Caco-2 (cell line): Measurements from ENCODE around the gene SLC3A2. TPM values are rescaled to one million over a fixed set of nuclear protein-coding genes. Genes with fewer than 3 reads are reported as not detected.

Source experiments
- BruUV-seq: library from RNA; stranded (reverse); fragments of 400-500 nt; replicated peaks from 2 replicates; lab custom pipeline; 2021; lab: Mats Ljungman, UMichigan
- CTCF ChIA-PET: fragments of 300-600 bp; sonication (Branson Sonifier 250); formaldehyde crosslinking; loops from one replicate; lab custom pipeline; 2022; ENCODE audit warnings: antibody characterized with exemption; lab: Charles Lee
- POLR2A ChIA-PET: fragments of 300-600 bp; sonication (Branson Sonifier 250); formaldehyde crosslinking; loops from one replicate; lab custom pipeline; 2022; ENCODE audit warnings: antibody characterized with exemption; lab: Charles Lee
- DNase-seq, 2 experiments: peaks; one replicate each; pipeline versions ENCODE4 v3.0.0 to v3.0.0-alpha.2; 2020 to 2022
- H3K27me3 ChIP-seq: replicated peaks from 2 replicates; pipeline ENCODE4 v1.6.0; 2011; ENCODE audit warnings: low read length; ENCODE audit not compliant: control insufficient read depth, insufficient read depth
- H3K36me3 ChIP-seq: 2 replicates; pipeline ENCODE4 v1.5.1; 2011; ENCODE audit warnings: low read length; ENCODE audit not compliant: control insufficient read depth, insufficient read depth
- H3K4me1 ChIP-seq: fragments of 250-450 bp; sonication (Bioruptor Pico); 2 replicates; pipeline ENCODE4 v1.5.1; 2020; ENCODE audit warnings: mild to moderate bottlenecking
- H3K4me3 ChIP-seq: 2 replicates; pipeline ENCODE4 v1.5.1; 2011; ENCODE audit warnings: low read depth, mild to moderate bottlenecking, control low read depth, low read length
- H3K9me3 ChIP-seq: fragments of 250-450 bp; sonication (Bioruptor Pico); 2 replicates; pipeline ENCODE4 v1.5.1; 2020; ENCODE audit warnings: mild to moderate bottlenecking, moderate library complexity
- H3K27ac Mint-ChIP-seq: one replicate; pipeline ENCODE4 v1.8.0; 2022; ENCODE audit warnings: mixed read lengths; ENCODE audit not compliant: unreplicated experiment
- H3K27me3 Mint-ChIP-seq: one replicate; pipeline ENCODE4 v1.8.0; 2022; ENCODE audit warnings: mixed read lengths; ENCODE audit not compliant: insufficient read depth, unreplicated experiment
- H3K36me3 Mint-ChIP-seq: one replicate; pipeline ENCODE4 v1.8.0; 2022; ENCODE audit warnings: mild to moderate bottlenecking, mixed read lengths; ENCODE audit not compliant: insufficient read depth, unreplicated experiment
- H3K4me1 Mint-ChIP-seq: one replicate; pipeline ENCODE4 v1.8.0; 2022; ENCODE audit warnings: low read depth, mixed read lengths; ENCODE audit not compliant: unreplicated experiment
- H3K4me3 Mint-ChIP-seq: one replicate; pipeline ENCODE4 v1.8.0; 2022; ENCODE audit warnings: mild to moderate bottlenecking, moderate library complexity, mixed read lengths; ENCODE audit not compliant: unreplicated experiment
- H3K9me3 Mint-ChIP-seq: one replicate; pipeline ENCODE4 v1.8.0; 2022; ENCODE audit warnings: mixed read lengths; ENCODE audit not compliant: unreplicated experiment
- intact Hi-C: fragments of 100-400 bp; cut with micrococcal nuclease; formaldehyde crosslinking; loops from one replicate; pipeline ENCODE4 v1.10.0; 2022; ENCODE audit not compliant: unreplicated experiment
- total RNA-seq: library from RNA; stranded (reverse); gene quantifications from 2 replicates; pipeline ENCODE4 v1.2.3, GENCODE V29; 2022
- TF ChIP-seq, protein P1 (sequence below), 2 experiments: fragments of 200-600 bp in 1 of 2; IDR thresholded peaks; 1 replicate in 1 of 2; 2 replicates in 1 of 2; pipeline versions ENCODE4 v1.5.1 to v1.8.0; 2011 to 2022; ENCODE audit warnings: antibody characterized with exemption in 1 of 2, control low read depth in 1 of 2, inconsistent platforms in 1 of 2, low read depth in 1 of 2, low read length in 1 of 2, mild to moderate bottlenecking in 1 of 2, moderate library complexity in 1 of 2; ENCODE audit not compliant: insufficient read depth in 1 of 2, severe bottlenecking in 1 of 2, unreplicated experiment in 1 of 2

The SLC3A2 gene
- total RNA-seq, 1 experiment from 2014 or later, result 879 TPM

DNA sequence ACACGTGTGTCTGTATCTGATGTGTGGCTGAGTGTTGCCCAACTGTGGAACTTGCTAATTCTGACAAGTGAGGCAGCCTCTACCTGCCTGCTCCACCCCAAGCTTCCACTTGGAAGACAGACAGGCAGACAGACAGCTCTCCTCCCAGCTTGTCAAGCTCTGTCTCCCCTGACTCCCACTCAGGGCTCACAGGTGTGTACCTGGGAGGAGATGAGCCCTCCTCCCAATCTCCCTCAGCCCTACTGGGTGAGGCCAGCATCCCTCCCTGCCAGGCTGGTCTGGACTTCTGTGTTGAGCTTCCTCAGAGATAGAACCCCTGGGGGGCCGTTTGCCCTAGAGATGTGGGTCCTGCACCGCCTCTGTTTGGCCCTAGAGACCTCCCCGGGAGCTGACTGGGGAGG lies 41.5 kb downstream of the SLC3A2 start:
- Mint-ChIP-seq H3K27me3 (no peaks in the 10 kb centered on the region), H3K4me1 (peaks cover 11% of the 10 kb centered on the region), H3K27ac (no peak overlapping the region), H3K4me3 (no peak overlapping the region), H3K9me3 (no peaks in the 10 kb centered on the region), H3K36me3 (no peaks in the 10 kb centered on the region)
- DNase-seq, result no peak
- Histone ChIP-seq H3K4me3 (no peak overlapping the region), H3K4me1 (peaks cover 17% of the 10 kb centered on the region), H3K36me3 (no peaks in the 10 kb centered on the region; the same call in 1 of the 2 replicates), H3K9me3 (no peaks in the 10 kb centered on the region), H3K27me3 (no peaks in the 10 kb centered on the region)
- CTCF ChIA-PET, result interaction anchor here (0.6 kb wide), 1 partner anchor 99 kb away, joined by 3 read pairs; no protein-coding TSS in a partner anchor
- intact Hi-C loops, result no loop called here
- TF ChIP-seq, protein P1, sequence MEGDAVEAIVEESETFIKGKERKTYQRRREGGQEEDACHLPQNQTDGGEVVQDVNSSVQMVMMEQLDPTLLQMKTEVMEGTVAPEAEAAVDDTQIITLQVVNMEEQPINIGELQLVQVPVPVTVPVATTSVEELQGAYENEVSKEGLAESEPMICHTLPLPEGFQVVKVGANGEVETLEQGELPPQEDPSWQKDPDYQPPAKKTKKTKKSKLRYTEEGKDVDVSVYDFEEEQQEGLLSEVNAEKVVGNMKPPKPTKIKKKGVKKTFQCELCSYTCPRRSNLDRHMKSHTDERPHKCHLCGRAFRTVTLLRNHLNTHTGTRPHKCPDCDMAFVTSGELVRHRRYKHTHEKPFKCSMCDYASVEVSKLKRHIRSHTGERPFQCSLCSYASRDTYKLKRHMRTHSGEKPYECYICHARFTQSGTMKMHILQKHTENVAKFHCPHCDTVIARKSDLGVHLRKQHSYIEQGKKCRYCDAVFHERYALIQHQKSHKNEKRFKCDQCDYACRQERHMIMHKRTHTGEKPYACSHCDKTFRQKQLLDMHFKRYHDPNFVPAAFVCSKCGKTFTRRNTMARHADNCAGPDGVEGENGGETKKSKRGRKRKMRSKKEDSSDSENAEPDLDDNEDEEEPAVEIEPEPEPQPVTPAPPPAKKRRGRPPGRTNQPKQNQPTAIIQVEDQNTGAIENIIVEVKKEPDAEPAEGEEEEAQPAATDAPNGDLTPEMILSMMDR (IDR thresholded peaks at IDR 0.05; ENCODE audit: insufficient read depth in 1 of 2, low read depth in 1 of 2, low read length in 1 of 2, severe bottlenecking in 1 of 2, unreplicated experiment in 1 of 2), result no peak
- POLR2A ChIA-PET, result no interaction called here
- no TSS peak for BruUV-seq

DNA sequence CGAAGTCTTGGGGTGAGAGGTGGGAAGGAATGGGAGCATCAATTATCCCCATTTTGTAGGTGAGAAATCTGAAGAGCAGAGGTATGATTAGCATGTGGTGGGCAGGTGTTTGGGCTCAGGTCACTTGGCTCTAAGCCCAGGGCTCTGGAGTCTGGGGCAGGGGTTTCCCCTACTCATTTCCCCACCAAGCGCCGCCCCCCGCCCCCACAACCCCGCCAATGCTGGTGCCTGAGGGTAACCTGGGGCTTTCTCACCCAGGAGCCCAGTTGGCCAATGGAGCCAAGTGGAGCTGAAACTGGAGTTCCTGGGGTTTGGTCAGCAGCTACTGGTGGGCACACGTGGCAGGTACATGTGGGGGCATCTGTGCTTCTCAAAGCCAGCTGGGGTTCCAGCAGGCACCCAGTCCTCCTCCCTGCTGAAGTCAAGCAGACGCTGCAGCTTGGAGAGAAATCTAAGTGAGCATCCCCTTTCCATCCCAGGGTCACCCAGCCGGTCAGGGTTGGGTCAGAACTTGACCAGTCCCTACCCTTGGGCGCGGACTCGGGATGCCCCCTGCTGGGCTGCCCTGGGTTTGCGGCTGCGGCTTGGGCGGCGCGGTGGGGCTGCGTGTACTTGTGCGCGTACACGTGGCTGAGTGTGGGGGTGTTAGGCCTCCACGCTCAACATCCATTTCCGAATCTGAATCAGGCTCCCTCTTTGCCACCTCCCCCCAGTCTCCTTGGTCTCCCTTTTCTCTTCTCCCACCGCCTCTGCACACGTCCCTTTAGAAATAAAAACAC lies 42.1 kb downstream of the SLC3A2 start:
- ChIA-PET CTCF (no interaction called here), POLR2A (no interaction called here)
- H3K36me3 Mint-ChIP-seq, result no peaks in the 10 kb centered on the region
- no peaks in the 10 kb centered on the region for H3K27me3 ChIP-seq
- H3K9me3 Mint-ChIP-seq, result no peaks in the 10 kb centered on the region
- peaks cover 17% of the 10 kb centered on the region for H3K4me1 ChIP-seq
- DNase-seq, result no peak
- peaks cover 15% of the 10 kb centered on the region for H3K4me1 Mint-ChIP-seq
- TF ChIP-seq, protein P1 (IDR thresholded peaks at IDR 0.05; ENCODE audit: insufficient read depth in 1 of 2, low read depth in 1 of 2, low read length in 1 of 2, severe bottlenecking in 1 of 2, unreplicated experiment in 1 of 2), result peak in 1 of 2 experiments; percentile 14
- H3K36me3 ChIP-seq, result no peaks in the 10 kb centered on the region; the same call in 1 of the 2 replicates
- intact Hi-C loops, result no loop called here
- no peak overlapping the region for H3K4me3 ChIP-seq
- H3K9me3 ChIP-seq, result no peaks in the 10 kb centered on the region
- no TSS peak for BruUV-seq
- H3K27ac Mint-ChIP-seq, result no peak overlapping the region
- H3K27me3 Mint-ChIP-seq, result no peaks in the 10 kb centered on the region
- no peak overlapping the region for H3K4me3 Mint-ChIP-seq

DNA sequence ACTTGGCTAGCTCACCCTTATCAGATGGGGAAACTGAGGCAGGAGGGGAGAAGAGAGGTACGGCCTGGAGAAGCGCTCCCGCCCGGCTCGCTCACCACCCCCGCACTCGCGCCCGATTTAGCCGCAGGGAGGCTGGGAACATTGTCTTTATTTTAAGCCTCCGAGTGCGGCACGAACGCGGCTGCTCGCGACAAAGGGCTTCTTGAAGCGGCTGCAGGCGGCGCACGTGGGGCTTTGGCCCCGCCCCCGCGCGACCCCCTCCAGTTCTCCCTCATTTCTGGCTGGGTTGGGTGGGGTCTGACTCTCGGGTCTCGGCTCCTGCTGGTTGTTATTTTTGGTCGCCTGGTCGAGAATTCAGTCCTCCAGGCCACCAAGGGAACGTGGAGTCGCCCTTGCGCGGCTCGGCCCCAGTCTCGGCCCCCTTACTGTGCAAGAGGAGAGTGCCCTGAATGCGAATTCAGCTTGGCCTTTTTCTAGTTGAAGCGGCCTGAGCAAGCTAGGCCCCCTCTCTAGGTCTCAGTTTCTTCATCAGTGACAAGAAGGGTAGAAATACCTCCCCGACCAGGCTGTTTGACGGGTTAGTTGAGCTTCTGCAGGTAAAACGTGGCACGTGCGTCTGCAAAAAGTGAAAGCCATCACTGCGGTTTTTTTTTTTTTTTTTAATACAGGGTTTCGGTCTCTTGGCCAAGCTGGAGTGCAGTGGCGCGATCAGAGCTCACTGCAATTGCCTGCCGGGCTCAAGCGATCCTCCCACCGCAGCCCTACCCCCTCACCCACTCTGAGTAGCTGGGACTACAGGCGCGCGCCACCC lies 43.1 kb downstream of the SLC3A2 start:
- CTCF ChIA-PET, result interaction anchor here (0.6 to 0.7 kb wide), 3 partner anchors 47 to 99 kb away, joined by 4 to 7 read pairs (median 7); no protein-coding TSS in a partner anchor
- POLR2A ChIA-PET, result interaction anchor here (0.6 kb wide), 1 partner anchor 88 kb away, joined by 4 read pairs; no protein-coding TSS in a partner anchor

More for the DNA sequence above, 43.1 kb downstream of the SLC3A2 start:
- intact Hi-C loops, result no loop called here
- TF ChIP-seq, protein P1 (IDR thresholded peaks at IDR 0.05; ENCODE audit: insufficient read depth in 1 of 2, low read depth in 1 of 2, low read length in 1 of 2, severe bottlenecking in 1 of 2, unreplicated experiment in 1 of 2), result no peak
- no TSS peak for BruUV-seq
- no peaks in the 10 kb centered on the region for H3K9me3 Mint-ChIP-seq
- H3K27me3 Mint-ChIP-seq, result no peaks in the 10 kb centered on the region
- peaks cover 21% of the 10 kb centered on the region for H3K4me1 Mint-ChIP-seq
- H3K4me1 ChIP-seq, result peaks cover 18% of the 10 kb centered on the region
- no peak overlapping the region for H3K4me3 ChIP-seq
- H3K36me3 ChIP-seq, result no peaks in the 10 kb centered on the region; the same call in 1 of the 2 replicates
- H3K4me3 Mint-ChIP-seq, result no peak overlapping the region
- DNase-seq, result no peak
- H3K36me3 Mint-ChIP-seq, result no peaks in the 10 kb centered on the region
- H3K27ac Mint-ChIP-seq, result no peak overlapping the region
- no peaks in the 10 kb centered on the region for H3K9me3 ChIP-seq
- H3K27me3 ChIP-seq, result no peaks in the 10 kb centered on the region
